Nephron progenitor cell (in vitro differentiated cells): ENCODE results near the gene IDS.

ENCODE experiments used
- DNase-seq: peaks from one replicate; pipeline ENCODE4 v3.0.0; 2021
- H3K27ac Mint-ChIP-seq: 2 replicates; pipeline ENCODE4 v1.8.0; 2021; ENCODE audit warnings: mild to moderate bottlenecking, moderate library complexity, mixed read lengths
- H3K27me3 Mint-ChIP-seq: 2 replicates; pipeline ENCODE4 v1.8.0; 2021; ENCODE audit warnings: mild to moderate bottlenecking, low read depth, mixed read lengths; ENCODE audit not compliant: poor library complexity
- H3K36me3 Mint-ChIP-seq: 2 replicates; pipeline ENCODE4 v1.8.0; 2021; ENCODE audit warnings: low read depth, mixed read lengths
- H3K4me1 Mint-ChIP-seq: 2 replicates; pipeline ENCODE4 v1.8.0; 2021; ENCODE audit warnings: mixed read lengths
- H3K4me3 Mint-ChIP-seq: 2 replicates; pipeline ENCODE4 v1.8.0; 2021; ENCODE audit warnings: mild to moderate bottlenecking, moderate library complexity, mixed read lengths
- H3K9me3 Mint-ChIP-seq: 2 replicates; pipeline ENCODE4 v1.8.0; 2021; ENCODE audit warnings: mild to moderate bottlenecking, moderate library complexity, mixed read lengths
- CTCF ChIP-seq: fragments of 200-600 bp; sonication (generic); IDR thresholded peaks from 2 replicates; pipeline ENCODE4 v1.5.0; 2021; ENCODE audit warnings: antibody characterized with exemption

Gene IDS

GRCh38 chrX:149462849-149463248 lies 42.3 kb downstream of the IDS start:
- Mint-ChIP-seq H3K27me3 (peaks cover 4% of the 10 kb centered on the region), H3K9me3 (peaks cover 46% of the 10 kb centered on the region), H3K4me1 (no peaks in the 10 kb centered on the region), H3K27ac (no peak overlapping the region), H3K4me3 (no peak overlapping the region), H3K36me3 (peaks cover 4% of the 10 kb centered on the region)
- TF ChIP-seq CTCF: no peak
- DNase-seq: no peak

- TF ChIP-seq CTCF: no peak
- peaks cover 46% of the 10 kb centered on the region for H3K9me3 Mint-ChIP-seq
- no peak overlapping the region for H3K4me3 Mint-ChIP-seq
- peaks cover 4% of the 10 kb centered on the region for H3K36me3 Mint-ChIP-seq
- DNase-seq: no peak
- H3K27me3 Mint-ChIP-seq: peaks cover 4% of the 10 kb centered on the region
- no peak overlapping the region for H3K27ac Mint-ChIP-seq
- H3K4me1 Mint-ChIP-seq: no peaks in the 10 kb centered on the region
Measured at GRCh38 chrX:149461746-149462145, 43.4 kb downstream of the IDS start.

GRCh38 chrX:149458586-149458985 lies 46.5 kb downstream of the IDS start:
- Mint-ChIP-seq H3K36me3 (no peaks in the 10 kb centered on the region), H3K4me1 (no peaks in the 10 kb centered on the region), H3K9me3 (peaks cover 39% of the 10 kb centered on the region), H3K27ac (no peak overlapping the region), H3K4me3 (no peak overlapping the region), H3K27me3 (peaks cover 4% of the 10 kb centered on the region)
- no peak for DNase-seq
- TF ChIP-seq CTCF: no peak

DNA sequence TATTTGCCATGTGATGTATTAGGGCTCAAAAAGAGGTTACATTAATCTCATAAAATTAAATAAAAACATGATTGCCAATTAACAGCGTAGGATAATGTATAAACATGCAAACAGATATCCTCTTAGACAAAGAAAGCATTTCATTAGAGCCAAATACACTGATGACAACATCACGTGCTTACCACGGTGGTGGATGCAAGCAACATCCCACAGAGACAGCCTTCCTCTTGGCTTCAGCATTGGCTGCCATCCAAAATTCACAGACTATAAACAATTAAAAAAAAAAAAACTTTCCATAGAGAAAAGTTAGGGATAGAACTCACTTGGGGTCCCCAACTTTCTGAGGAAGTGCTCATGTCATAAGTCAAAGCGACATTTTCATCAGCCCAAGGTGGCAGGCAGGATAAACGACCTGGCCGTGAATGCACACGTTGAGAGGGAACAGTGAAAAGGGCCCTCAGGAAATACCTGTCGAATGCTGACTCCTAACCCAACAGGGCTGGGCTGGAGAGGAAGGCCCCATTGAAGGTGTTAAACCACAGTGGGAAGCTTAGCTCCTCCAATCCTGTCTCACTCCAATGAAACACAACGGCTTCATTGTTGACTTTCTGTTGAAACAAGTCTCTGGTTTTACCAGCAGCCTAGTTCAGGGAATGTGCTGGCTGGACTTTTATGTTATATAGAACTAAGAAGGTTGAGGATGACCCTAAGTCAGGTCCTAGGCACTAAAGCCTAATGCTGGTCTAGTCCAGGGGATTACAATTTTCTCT lies 48.4 kb downstream of the IDS start:
- H3K27me3 Mint-ChIP-seq: peaks cover 4% of the 10 kb centered on the region
- H3K36me3 Mint-ChIP-seq: no peaks in the 10 kb centered on the region
- H3K9me3 Mint-ChIP-seq: peaks cover 30% of the 10 kb centered on the region
- no peak overlapping the region for H3K27ac Mint-ChIP-seq
- no peak overlapping the region for H3K4me3 Mint-ChIP-seq
- H3K4me1 Mint-ChIP-seq: no peaks in the 10 kb centered on the region
- no peak for DNase-seq
- TF ChIP-seq CTCF: no peak

- no peak for DNase-seq
- H3K4me3 Mint-ChIP-seq: no peak overlapping the region
- no peak overlapping the region for H3K27ac Mint-ChIP-seq
- H3K9me3 Mint-ChIP-seq: peaks cover 28% of the 10 kb centered on the region
- TF ChIP-seq CTCF: no peak
- no peaks in the 10 kb centered on the region for H3K4me1 Mint-ChIP-seq
- no peaks in the 10 kb centered on the region for H3K36me3 Mint-ChIP-seq
- peaks cover 4% of the 10 kb centered on the region for H3K27me3 Mint-ChIP-seq
Measured at GRCh38 chrX:149455934-149456333, 49.2 kb downstream of the IDS start.
